Stimulated activated CD4-positive, alpha-beta T cell treated with anti-CD3 and anti-CD28 coated beads, Interleukin-1b, Interleukin-23, amount 100 ng/mL, for 1 hour (primary cell): ENCODE results near the gene LRRC8D.

ENCODE experiments used
- DNase-seq, 2 donors: peaks; one replicate each; pipeline ENCODE4 v3.0.0-alpha.2; 2020; ENCODE audit warnings: low read depth in 2 of 2

Gene LRRC8D

GRCh38 chr1:89833183-89834082 lies 12.6 kb downstream of the LRRC8D start:
- DNase-seq = no peak

GRCh38 chr1:89834083-89834704 lies 13.4 kb downstream of the LRRC8D start:
- no peak for DNase-seq

GRCh38 chr1:89836252-89837035 lies 15.6 kb downstream of the LRRC8D start:
- no peak for DNase-seq

GRCh38 chr1:89837036-89837481 lies 16.2 kb downstream of the LRRC8D start:
- no peak for DNase-seq

- no peak for DNase-seq
Observed at GRCh38 chr1:89837510-89837909, 16.7 kb downstream of the LRRC8D start.

- DNase-seq = no peak
Observed at GRCh38 chr1:89839516-89839915, 18.7 kb downstream of the LRRC8D start.

GRCh38 chr1:89841507-89841906 lies 20.7 kb downstream of the LRRC8D start:
- DNase-seq = no peak

GRCh38 chr1:89842567-89843272 lies 21.9 kb downstream of the LRRC8D start:
- DNase-seq = no peak

GRCh38 chr1:89843273-89844130 lies 22.7 kb downstream of the LRRC8D start:
- peak; percentile 44 to 58 for DNase-seq

GRCh38 chr1:89844241-89844807 lies 23.5 kb downstream of the LRRC8D start:
- peak in 1 of 2 donors; percentile 10 for DNase-seq

- no peak for DNase-seq
Observed at GRCh38 chr1:89844860-89845259, 24.0 kb downstream of the LRRC8D start.

GRCh38 chr1:89847191-89847729 lies 26.4 kb downstream of the LRRC8D start:
- DNase-seq = no peak

- DNase-seq = no peak
Observed at GRCh38 chr1:89850844-89851415, 30.1 kb downstream of the LRRC8D start.

GRCh38 chr1:89854140-89854539 lies 33.3 kb downstream of the LRRC8D start:
- DNase-seq = no peak

GRCh38 chr1:89855413-89856123 lies 34.7 kb downstream of the LRRC8D start:
- no peak for DNase-seq

- DNase-seq = no peak
Observed at GRCh38 chr1:89863165-89863830, 42.5 kb downstream of the LRRC8D start.

- DNase-seq = no peak
Observed at GRCh38 chr1:89865498-89866382, 44.9 kb downstream of the LRRC8D start.
